Rectal smooth muscle tissue (tissue), 1 donor: Measurements from ENCODE around the gene TMTC2.
A peak's percentile ranks its signal among the peaks of the same experiment; 100 is the strongest.

Experiments
- H3K27ac ChIP-seq: one replicate; pipeline ENCODE4 v1.7.0; 2013; ENCODE audit warnings: low read depth, low read length, inconsistent platforms
- H3K27me3 ChIP-seq: one replicate; pipeline ENCODE4 v1.7.0; 2013; ENCODE audit warnings: low read length; ENCODE audit not compliant: control insufficient read depth, insufficient read depth
- H3K36me3 ChIP-seq: one replicate; pipeline ENCODE4 v1.7.0; 2013; ENCODE audit warnings: low read length; ENCODE audit not compliant: control insufficient read depth, insufficient read depth
- H3K4me1 ChIP-seq: one replicate; pipeline ENCODE4 v1.7.0; 2013; ENCODE audit warnings: low read length; ENCODE audit not compliant: control insufficient read depth, insufficient read depth
- H3K4me3 ChIP-seq: one replicate; pipeline ENCODE4 v1.7.0; 2013; ENCODE audit warnings: low read length
- H3K9ac ChIP-seq: one replicate; pipeline ENCODE4 v1.7.0; 2013; ENCODE audit warnings: low read length

TMTC2 gene

GRCh38 chr12:83003026-83003425, 316.3 kb downstream of the TMTC2 start:
- H3K36me3 ChIP-seq: no peaks in the 10 kb centered on the region
- H3K4me3 ChIP-seq: no peak overlapping the region
- H3K27ac ChIP-seq: no peak overlapping the region
- no peaks in the 10 kb centered on the region for H3K4me1 ChIP-seq
- no peak overlapping the region for H3K9ac ChIP-seq
- no peaks in the 10 kb centered on the region for H3K27me3 ChIP-seq

DNA sequence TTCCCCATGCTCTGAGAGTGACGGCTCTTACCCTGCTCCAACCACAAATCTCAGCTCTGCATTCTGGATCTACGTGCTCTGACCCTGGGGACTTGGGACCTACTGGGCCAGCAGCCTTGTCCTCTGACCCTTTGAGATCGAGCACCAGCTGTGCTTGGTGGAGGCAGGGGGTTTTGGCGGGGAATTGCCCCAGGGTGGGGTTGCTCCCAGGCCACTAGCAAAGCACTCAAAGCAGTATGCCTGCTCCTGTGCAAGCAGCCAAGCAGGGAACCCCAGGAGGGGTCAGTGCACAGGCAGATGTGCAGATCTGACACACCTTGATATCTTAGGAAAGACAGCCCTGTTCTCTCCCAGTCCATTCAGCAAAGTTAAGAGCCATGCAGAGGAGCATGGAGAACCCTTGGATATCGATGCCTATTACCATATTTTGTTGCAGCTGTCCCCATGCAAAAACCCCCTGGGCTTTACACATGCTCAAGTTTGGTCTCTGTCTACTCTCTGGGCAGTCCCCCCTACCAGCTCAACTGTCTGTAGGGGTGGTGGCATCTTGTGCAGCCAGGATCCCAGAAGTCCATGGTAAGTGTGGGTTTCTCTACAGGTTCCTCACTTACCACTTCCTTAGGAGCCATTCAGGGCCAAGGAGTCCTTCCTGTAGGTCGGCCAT, 319.0 kb downstream of the TMTC2 start:
- no peak overlapping the region for H3K9ac ChIP-seq
- H3K27ac ChIP-seq: no peak overlapping the region
- H3K4me3 ChIP-seq: no peak overlapping the region
- H3K4me1 ChIP-seq: no peaks in the 10 kb centered on the region
- H3K27me3 ChIP-seq: no peaks in the 10 kb centered on the region
- peaks cover 5% of the 10 kb centered on the region for H3K36me3 ChIP-seq

DNA sequence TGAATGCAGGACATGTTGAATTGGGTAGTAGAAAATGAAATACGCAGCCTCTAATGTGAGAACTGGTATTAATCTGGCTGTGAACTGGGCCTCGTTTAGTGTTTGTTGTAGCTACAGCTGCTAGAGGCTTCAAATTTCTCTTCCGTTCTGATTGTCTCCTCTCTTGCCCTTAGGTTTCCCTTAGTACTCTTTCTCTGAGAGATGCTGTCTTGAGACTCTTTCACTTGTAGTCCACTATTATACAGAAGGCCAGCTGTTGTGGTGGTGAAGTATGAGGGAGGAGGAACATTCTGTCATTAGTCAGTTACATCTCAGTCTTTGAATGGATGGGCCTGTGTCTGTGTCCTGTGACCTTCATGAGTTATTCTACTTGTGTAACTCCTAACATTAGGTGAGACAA, 322.0 kb downstream of the TMTC2 start:
- H3K4me1 ChIP-seq: peaks cover 4% of the 10 kb centered on the region
- no peak overlapping the region for H3K27ac ChIP-seq

DNA sequence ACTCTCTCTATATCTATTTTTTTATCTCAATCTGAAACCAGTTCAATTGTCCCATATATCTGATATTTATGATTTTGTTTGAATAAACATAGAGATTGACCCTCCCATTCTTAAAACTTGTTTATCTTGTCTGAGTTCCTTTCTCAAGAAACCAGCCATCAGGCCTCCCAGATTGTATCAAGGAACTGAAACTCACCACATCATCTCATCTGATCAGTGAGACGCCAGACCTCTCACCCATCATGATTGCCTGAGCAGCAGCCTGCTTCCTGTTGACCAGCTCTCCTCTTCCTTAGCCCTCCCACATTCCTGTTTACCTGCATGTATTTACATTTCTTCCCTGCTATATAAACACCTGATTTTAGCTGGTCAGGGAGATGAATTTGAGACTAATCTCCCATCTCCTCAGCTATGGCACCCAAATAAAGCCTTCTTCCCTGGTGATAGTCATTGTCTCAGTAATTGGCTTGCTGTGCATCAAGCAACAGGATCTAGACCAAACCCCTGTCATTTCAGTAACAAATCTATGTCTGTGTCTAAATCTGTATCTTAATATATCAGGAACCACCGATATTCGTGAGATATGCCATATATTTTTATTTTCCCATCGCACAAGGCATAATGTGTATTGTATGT, 323.6 kb downstream of the TMTC2 start:
- Histone ChIP-seq H3K9ac (no peak overlapping the region), H3K36me3 (peaks cover 5% of the 10 kb centered on the region), H3K4me3 (no peak overlapping the region), H3K27ac (no peak overlapping the region), H3K27me3 (no peaks in the 10 kb centered on the region), H3K4me1 (peaks cover 4% of the 10 kb centered on the region)

More for the DNA sequence above, 322.0 kb downstream of the TMTC2 start:
- Histone ChIP-seq H3K9ac (no peak overlapping the region), H3K36me3 (peaks cover 5% of the 10 kb centered on the region), H3K27me3 (no peaks in the 10 kb centered on the region), H3K4me3 (no peak overlapping the region)

- H3K36me3 ChIP-seq: peaks cover under 1% of the 10 kb centered on the region
- H3K4me3 ChIP-seq: no peak overlapping the region
- H3K27me3 ChIP-seq: no peaks in the 10 kb centered on the region
- no peak overlapping the region for H3K9ac ChIP-seq
- H3K27ac ChIP-seq: peak overlapping the region; percentile 85
- peaks cover 24% of the 10 kb centered on the region for H3K4me1 ChIP-seq
Measured at GRCh38 chr12:83015390-83016217, 328.9 kb downstream of the TMTC2 start.

DNA sequence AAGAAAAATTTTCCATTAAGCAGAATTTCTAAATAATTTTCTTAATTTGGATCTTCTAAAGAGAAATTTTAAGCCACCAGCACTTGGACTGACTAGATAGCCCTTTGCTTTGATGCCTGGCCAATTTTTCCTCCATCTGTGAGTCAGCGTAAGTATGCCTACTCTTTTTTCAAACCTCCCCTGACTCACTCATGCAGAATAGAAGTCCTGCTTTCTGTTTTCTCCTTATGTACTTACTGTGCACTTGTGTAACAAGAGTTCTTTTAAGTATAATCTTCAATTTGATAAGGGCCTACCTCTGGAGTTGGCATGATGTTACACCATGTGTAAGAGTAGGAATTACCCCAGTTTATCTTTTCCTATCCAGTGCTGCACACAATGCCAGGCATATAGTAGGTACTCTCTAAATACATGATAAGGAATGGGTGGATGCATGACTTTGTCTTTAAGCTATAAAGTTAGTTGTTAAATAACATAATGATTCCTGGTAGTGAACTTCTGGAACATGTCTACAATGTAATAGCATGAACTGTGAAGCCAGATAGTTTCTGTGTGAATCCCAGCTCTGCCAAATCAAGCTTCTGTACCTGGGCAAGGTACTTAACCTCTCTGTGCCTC, 329.6 kb downstream of the TMTC2 start:
- no peaks in the 10 kb centered on the region for H3K36me3 ChIP-seq
- H3K4me1 ChIP-seq: peaks cover 24% of the 10 kb centered on the region
- H3K27me3 ChIP-seq: no peaks in the 10 kb centered on the region
- no peak overlapping the region for H3K4me3 ChIP-seq
- H3K9ac ChIP-seq: no peak overlapping the region
- H3K27ac ChIP-seq: peak overlapping the region; percentile 85

DNA sequence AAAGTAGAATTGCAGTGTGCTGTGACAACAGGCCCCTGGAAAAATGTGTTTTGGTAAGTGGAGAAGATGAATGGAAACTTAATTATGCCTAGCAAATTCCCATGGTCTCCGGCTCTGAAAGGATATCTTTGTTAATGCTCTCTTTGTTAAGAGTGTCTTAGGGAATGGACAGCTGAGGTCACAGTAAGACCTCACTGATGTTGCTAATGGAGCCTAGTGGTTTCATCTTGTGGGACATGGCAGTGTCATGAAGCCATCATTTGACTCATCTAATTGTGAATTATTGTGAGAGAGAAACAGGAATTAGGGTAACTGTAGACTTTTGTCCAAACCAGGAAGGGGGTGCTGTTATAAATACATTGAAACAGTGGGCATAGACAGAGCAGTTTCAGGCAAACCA, 330.3 kb downstream of the TMTC2 start:
- H3K9ac ChIP-seq: no peak overlapping the region
- no peak overlapping the region for H3K4me3 ChIP-seq
- no peaks in the 10 kb centered on the region for H3K36me3 ChIP-seq
- H3K27me3 ChIP-seq: no peaks in the 10 kb centered on the region
- peaks cover 20% of the 10 kb centered on the region for H3K4me1 ChIP-seq
- H3K27ac ChIP-seq: peak overlapping the region; percentile 85

- H3K4me1 ChIP-seq: peaks cover 20% of the 10 kb centered on the region
- no peaks in the 10 kb centered on the region for H3K36me3 ChIP-seq
- no peaks in the 10 kb centered on the region for H3K27me3 ChIP-seq
- H3K9ac ChIP-seq: no peak overlapping the region
- peak overlapping the region; percentile 61 for H3K27ac ChIP-seq
- H3K4me3 ChIP-seq: no peak overlapping the region
Measured at GRCh38 chr12:83018088-83018487, 331.4 kb downstream of the TMTC2 start.

- Histone ChIP-seq H3K4me1 (no peaks in the 10 kb centered on the region), H3K4me3 (no peak overlapping the region), H3K27ac (no peak overlapping the region), H3K27me3 (no peaks in the 10 kb centered on the region), H3K9ac (no peak overlapping the region), H3K36me3 (no peaks in the 10 kb centered on the region)
Measured at GRCh38 chr12:83027021-83027723, 340.5 kb downstream of the TMTC2 start.

DNA sequence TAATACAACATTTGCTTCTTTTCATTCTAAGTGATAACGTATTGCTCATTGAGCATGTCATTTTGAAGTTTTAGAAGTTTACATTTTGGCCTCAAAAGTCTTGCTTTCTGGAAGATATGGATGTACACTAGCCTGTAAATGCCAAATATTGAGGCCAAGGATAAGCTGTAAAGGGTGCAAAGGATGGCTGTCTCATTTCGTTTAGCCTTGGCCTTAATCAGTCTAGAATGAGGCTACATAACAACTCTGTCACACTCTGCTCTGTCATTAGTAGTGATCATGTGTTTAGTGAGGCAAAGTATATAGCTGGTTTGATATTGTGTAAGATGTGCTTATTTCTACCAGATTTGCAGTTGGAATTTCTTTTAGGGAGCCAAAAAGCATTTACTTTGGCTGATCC, 344.5 kb downstream of the TMTC2 start:
- H3K36me3 ChIP-seq: no peaks in the 10 kb centered on the region
- H3K27ac ChIP-seq: no peak overlapping the region
- H3K4me3 ChIP-seq: no peak overlapping the region
- no peaks in the 10 kb centered on the region for H3K4me1 ChIP-seq
- no peak overlapping the region for H3K9ac ChIP-seq
- H3K27me3 ChIP-seq: no peaks in the 10 kb centered on the region

- H3K27me3 ChIP-seq: no peaks in the 10 kb centered on the region
- no peak overlapping the region for H3K4me3 ChIP-seq
- peaks cover 10% of the 10 kb centered on the region for H3K4me1 ChIP-seq
- H3K36me3 ChIP-seq: no peaks in the 10 kb centered on the region
- no peak overlapping the region for H3K27ac ChIP-seq
- H3K9ac ChIP-seq: no peak overlapping the region
Measured at GRCh38 chr12:83036847-83037246, 350.1 kb downstream of the TMTC2 start.

DNA sequence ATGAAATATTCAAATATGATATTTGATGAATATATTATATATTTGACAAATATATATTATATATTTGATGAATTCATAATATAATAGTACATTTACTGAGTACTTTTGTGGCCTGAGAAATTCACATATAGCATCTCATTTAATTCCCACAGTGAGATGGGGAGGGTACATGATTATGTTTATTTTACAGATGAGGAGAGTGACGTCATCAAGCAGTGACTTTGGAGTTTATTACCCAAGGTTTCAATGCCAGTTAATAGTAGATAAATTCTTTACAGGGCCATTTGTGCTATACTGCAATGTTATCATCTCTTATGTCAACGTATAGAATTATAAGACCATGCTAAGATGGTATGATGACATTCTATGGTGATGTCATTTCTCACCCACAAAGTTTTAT, 352.7 kb downstream of the TMTC2 start:
- no peaks in the 10 kb centered on the region for H3K27me3 ChIP-seq
- peaks cover 14% of the 10 kb centered on the region for H3K4me1 ChIP-seq
- no peak overlapping the region for H3K9ac ChIP-seq
- no peak overlapping the region for H3K4me3 ChIP-seq
- H3K27ac ChIP-seq: no peak overlapping the region
- no peaks in the 10 kb centered on the region for H3K36me3 ChIP-seq
